Activated T-cell treated with anti-CD3 and anti-CD28 coated beads for 24 hours (primary cell): ENCODE data around the gene MAP4K1.
"Not testable (repeated sequence)": the region's sequence is repeated elsewhere in the genome, so short reads cannot be mapped to it uniquely, and the experiment has no call there.

ENCODE experiments used
- DNase-seq: peaks from one replicate; pipeline ENCODE4 v3.0.0-alpha.2; 2020; ENCODE audit warnings: low read depth

Gene MAP4K1

GRCh38 chr19:38619361-38620174, 1.8 kb upstream of the MAP4K1 start:
- no peak for DNase-seq

- DNase-seq = peak; percentile 99
These were observed 1.0 kb upstream of the MAP4K1 start, which contains the start of gene EIF3K for GRCh38 chr19:38618590-38619360. EIF3K (plus strand) TSS chr19:38619188; CDS start chr19:38619269, 81 bp downstream.

GRCh38 chr19:38617283-38617763, 430 bp downstream of the MAP4K1 start:
- peak; percentile 15 for DNase-seq

- no peak for DNase-seq
These were observed 1.5 kb downstream of the MAP4K1 start for GRCh38 chr19:38616265-38616664.

- DNase-seq = no peak
These were observed 2.7 kb downstream of the MAP4K1 start for GRCh38 chr19:38615007-38615581.

DNA sequence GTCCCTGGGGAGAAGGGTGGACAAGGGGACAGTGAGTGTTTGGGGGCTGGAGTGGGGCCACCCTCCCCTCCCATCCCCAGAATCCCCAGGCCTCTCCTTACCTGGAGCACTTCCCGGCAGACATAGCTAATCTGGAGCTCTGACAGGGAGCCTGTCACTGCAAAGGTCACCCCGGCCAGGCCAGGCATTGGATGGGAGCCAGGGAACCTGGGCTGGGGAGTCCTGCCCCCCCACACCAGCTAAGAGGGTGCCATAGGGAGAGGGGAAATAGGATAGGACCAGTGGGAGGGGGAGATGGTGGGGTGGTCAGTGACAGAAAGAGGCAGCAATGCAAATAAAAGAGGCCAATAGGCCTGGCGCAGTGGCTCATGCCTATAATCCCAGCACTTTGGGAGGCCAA, 3.5 kb downstream of the MAP4K1 start:
- DNase-seq = no peak

GRCh38 chr19:38606131-38606530, 11.6 kb downstream of the MAP4K1 start:
- DNase-seq = no peak

- DNase-seq = not testable (repeated sequence)
These were observed 14.9 kb downstream of the MAP4K1 start for GRCh38 chr19:38602856-38603255.

GRCh38 chr19:38599722-38600121, 18.0 kb downstream of the MAP4K1 start:
- DNase-seq = no peak

- DNase-seq = no peak
These were observed 20.7 kb downstream of the MAP4K1 start for GRCh38 chr19:38597075-38597474.

DNA sequence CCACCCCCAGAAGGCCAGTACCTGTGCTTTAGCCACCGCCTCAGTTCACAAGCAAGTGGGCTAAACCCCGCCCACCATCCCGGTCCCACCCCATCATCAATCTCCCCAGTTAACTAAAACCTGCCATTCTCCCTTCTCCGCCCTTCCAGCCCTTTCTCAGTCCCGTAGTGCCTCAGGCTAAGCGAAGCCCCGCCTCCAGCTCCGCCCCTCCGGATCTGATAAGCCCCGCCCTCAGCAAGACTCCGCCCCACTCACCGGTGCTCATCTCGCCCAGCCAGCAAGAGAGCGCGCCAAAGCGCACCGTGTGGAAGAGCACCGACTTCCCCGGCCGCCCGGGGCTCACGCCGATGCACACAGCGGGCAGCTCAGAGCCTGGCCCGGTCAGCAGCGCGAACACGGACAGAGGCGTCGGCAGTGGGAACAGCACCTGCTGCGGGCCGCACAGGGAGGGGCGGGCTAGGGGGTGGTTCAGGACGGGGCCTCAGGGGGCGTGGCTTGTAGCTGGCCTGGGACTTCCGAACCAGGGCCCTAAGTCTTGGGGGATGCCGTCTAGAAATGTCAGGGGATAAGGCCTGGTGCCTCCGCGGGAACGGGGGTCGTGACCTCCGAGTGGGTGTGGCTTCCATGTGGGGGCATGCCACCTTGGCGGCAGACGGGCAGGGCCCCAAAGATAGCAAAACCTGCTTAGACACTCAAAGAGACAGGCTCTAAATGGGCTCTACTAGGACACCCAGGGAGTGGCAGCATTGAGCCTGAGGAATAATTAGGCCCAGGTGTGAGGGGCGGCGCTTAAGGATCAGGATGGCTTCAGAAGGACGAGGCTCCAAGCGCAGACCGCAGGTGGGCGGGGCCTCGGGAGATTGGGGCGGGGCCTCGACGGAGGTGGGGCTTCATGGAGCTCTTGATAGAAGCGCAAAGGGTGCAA, 21.4 kb downstream of the MAP4K1 start:
- DNase-seq = no peak

- no peak for DNase-seq
These were observed 24.8 kb downstream of the MAP4K1 start for GRCh38 chr19:38592940-38593339.

DNA sequence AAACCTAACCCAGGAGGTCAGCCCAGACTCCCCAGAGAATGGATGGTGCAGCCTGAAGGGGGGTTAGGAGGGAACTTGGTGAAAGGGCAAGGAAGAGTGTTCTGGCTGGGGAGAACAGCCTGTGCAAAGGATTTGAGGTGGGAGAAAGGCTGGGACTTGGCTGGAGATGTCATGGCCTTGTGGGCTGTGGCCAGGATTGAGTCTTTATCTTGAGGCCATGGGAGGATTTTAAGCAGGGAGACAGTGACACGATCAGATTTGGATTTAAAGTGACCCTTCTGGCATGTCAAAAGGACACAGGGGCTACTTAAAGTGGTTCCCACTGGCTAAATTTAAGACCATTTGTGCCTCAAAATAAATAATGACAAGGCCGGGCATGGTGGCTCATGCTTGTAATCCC, 29.7 kb downstream of the MAP4K1 start:
- no peak for DNase-seq

GRCh38 chr19:38587562-38587961, 30.2 kb downstream of the MAP4K1 start:
- DNase-seq = no peak

DNA sequence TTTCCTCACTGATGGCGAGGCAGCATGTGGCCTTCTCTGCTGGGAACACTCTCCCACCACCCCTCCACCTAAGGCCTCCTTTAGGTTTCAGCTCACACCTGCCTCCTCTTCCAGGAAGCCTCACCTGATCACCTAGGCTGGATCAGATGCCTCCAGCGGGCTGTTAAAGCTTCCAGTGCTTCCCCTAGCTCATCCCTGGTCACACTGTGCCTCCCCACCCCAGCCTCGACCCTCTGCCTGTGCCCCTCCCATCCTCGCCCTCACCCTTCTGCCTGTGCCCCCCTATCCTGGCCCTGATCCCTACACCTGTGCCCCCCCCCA, 33.8 kb downstream of the MAP4K1 start:
- DNase-seq = no peak

GRCh38 chr19:38583219-38583984, 34.4 kb downstream of the MAP4K1 start:
- DNase-seq = no peak

DNA sequence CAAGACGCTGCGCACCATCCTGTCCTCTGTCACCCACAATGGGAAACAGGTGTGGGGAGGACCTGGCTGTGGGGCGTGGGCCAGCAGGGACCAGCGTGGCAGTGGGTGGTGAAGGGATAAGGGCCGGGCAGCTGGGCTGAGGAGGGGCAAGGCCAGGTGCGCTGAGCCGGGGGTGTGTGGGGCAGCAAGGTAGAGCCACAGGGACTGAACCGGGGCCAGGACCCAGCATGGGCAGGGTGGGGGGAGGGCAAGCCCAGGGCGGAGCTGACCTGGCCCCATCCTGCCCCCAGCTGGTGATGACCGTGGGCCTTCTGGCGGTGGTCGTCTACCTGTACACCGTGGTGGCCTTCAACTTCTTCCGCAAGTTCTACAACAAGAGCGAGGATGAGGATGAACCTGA, 37.7 kb downstream of the MAP4K1 start:
- no peak for DNase-seq

GRCh38 chr19:38579304-38579703, 38.4 kb downstream of the MAP4K1 start:
- DNase-seq = not testable (repeated sequence)

GRCh38 chr19:38577826-38578225, 39.9 kb downstream of the MAP4K1 start:
- DNase-seq = no peak

DNA sequence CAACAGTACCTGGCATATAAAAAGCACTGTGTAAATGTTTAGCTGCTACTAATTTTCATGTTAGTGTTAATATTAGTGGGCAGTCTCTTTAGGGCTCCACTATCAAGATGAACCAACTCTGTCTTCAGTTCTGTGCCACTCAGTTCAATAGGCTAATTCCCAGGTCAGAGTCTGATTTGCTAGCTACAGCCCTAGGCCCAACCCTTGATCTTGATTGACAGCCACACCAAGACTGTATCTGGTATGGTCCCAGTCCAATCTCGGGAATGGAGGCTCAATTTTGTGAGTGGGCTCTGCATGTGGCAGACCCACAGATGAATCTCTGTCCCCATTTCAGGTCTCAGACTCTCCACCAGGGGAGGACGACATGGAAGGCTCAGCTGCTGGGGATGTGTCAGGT, 46.1 kb downstream of the MAP4K1 start:
- DNase-seq = no peak

DNA sequence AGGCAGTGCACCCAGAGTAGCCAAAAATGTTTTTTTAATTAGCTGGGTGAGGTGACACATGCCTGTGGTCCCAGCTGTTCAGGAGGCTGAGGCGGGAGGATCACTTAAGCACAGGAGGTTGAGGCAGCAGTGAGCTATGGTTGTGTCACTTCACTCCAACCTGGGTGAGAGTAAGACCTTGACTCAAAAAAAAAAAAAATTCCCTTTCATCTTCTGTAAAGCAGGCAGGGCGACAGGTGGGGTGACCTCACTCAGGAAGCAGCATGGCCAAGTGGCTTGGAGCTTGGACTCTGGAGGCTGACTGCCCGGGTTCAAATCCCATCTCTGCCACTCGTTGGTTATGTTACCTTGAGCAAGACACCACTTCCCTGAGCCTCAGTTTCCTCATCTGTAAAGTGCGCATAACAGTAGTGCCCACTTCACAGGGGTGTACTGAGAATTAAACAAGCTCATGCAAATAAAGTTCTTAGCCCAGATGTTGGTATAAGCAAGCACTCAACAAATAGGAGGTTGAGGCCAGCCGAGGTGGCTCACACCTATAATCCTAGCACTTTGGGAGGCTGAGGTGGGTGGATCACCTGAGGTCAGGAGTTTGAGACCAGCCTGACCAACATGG, 48.3 kb downstream of the MAP4K1 start:
- no peak for DNase-seq
